ENCODE data around the gene TENT5C.

TENT5C gene

GRCh38 chr1:117663156-117663902 is 57.5 kb downstream of the TENT5C start:
- no peak for TF ChIP-seq JUND (IDR thresholded peaks at IDR 0.05; ENCODE audit: low read depth)
- no peak for DNase-seq (ENCODE audit: low read depth in 1 of 2, low spot score in 1 of 2)
- in situ Hi-C loops (cut with HindIII; ENCODE audit: low pct_unique_long_range_greater_than_20kb, low sequenced_read_pairs): no loop called here

GRCh38 chr1:117664314-117664713 is 58.5 kb downstream of the TENT5C start:
- TF ChIP-seq JUND (IDR thresholded peaks at IDR 0.05; ENCODE audit: low read depth): no peak
- in situ Hi-C loops (cut with HindIII; ENCODE audit: low pct_unique_long_range_greater_than_20kb, low sequenced_read_pairs): no loop called here
- DNase-seq (ENCODE audit: low read depth in 1 of 2, low spot score in 1 of 2): no peak

- DNase-seq (ENCODE audit: low read depth in 1 of 2, low spot score in 1 of 2): no peak
- in situ Hi-C loops (cut with HindIII; ENCODE audit: low pct_unique_long_range_greater_than_20kb, low sequenced_read_pairs): no loop called here
- no peak for TF ChIP-seq JUND (IDR thresholded peaks at IDR 0.05; ENCODE audit: low read depth)
Observed at GRCh38 chr1:117665556-117666270, 59.9 kb downstream of the TENT5C start.

GRCh38 chr1:117669572-117669971 is 63.7 kb downstream of the TENT5C start:
- TF ChIP-seq JUND (IDR thresholded peaks at IDR 0.05; ENCODE audit: low read depth): no peak

GRCh38 chr1:117670976-117671780 is 65.3 kb downstream of the TENT5C start:
- peak in 1 of 2 experiments; percentile 23 for DNase-seq (ENCODE audit: low read depth in 1 of 2, low spot score in 1 of 2)
- in situ Hi-C loops (cut with HindIII; ENCODE audit: low pct_unique_long_range_greater_than_20kb, low sequenced_read_pairs): no loop called here
- TF ChIP-seq JUND (IDR thresholded peaks at IDR 0.05; ENCODE audit: low read depth): no peak

More at GRCh38 chr1:117669572-117669971, 63.7 kb downstream of the TENT5C start:
- in situ Hi-C loops (cut with HindIII; ENCODE audit: low pct_unique_long_range_greater_than_20kb, low sequenced_read_pairs): no loop called here
- DNase-seq (ENCODE audit: low read depth in 1 of 2, low spot score in 1 of 2): no peak

- TF ChIP-seq JUND (IDR thresholded peaks at IDR 0.05; ENCODE audit: low read depth): no peak
- DNase-seq (ENCODE audit: low read depth in 1 of 2, low spot score in 1 of 2): peak in 1 of 2 experiments; percentile 55
- in situ Hi-C loops (cut with HindIII; ENCODE audit: low pct_unique_long_range_greater_than_20kb, low sequenced_read_pairs): no loop called here
Observed at GRCh38 chr1:117671781-117672501, 66.1 kb downstream of the TENT5C start.

- in situ Hi-C loops (cut with HindIII; ENCODE audit: low pct_unique_long_range_greater_than_20kb, low sequenced_read_pairs): no loop called here
- TF ChIP-seq JUND (IDR thresholded peaks at IDR 0.05; ENCODE audit: low read depth): no peak
- no peak for DNase-seq (ENCODE audit: low read depth in 1 of 2, low spot score in 1 of 2)
Observed at GRCh38 chr1:117672756-117673155, 66.9 kb downstream of the TENT5C start.

GRCh38 chr1:117673405-117673804 is 67.6 kb downstream of the TENT5C start:
- in situ Hi-C loops (cut with HindIII; ENCODE audit: low pct_unique_long_range_greater_than_20kb, low sequenced_read_pairs): no loop called here
- no peak for DNase-seq (ENCODE audit: low read depth in 1 of 2, low spot score in 1 of 2)
- TF ChIP-seq JUND (IDR thresholded peaks at IDR 0.05; ENCODE audit: low read depth): no peak

- DNase-seq (ENCODE audit: low read depth in 1 of 2, low spot score in 1 of 2): peak; percentile 37 to 79
- in situ Hi-C loops (cut with HindIII; ENCODE audit: low pct_unique_long_range_greater_than_20kb, low sequenced_read_pairs): no loop called here
- no peak for TF ChIP-seq JUND (IDR thresholded peaks at IDR 0.05; ENCODE audit: low read depth)
Observed at GRCh38 chr1:117674521-117675400, 68.9 kb downstream of the TENT5C start.

- in situ Hi-C loops (cut with HindIII; ENCODE audit: low pct_unique_long_range_greater_than_20kb, low sequenced_read_pairs): no loop called here
Observed at GRCh38 chr1:117675907-117676430, 70.1 kb downstream of the TENT5C start.

GRCh38 chr1:117676615-117677130 is 70.8 kb downstream of the TENT5C start:
- no peak for DNase-seq (ENCODE audit: low read depth in 1 of 2, low spot score in 1 of 2)
- in situ Hi-C loops (cut with HindIII; ENCODE audit: low pct_unique_long_range_greater_than_20kb, low sequenced_read_pairs): no loop called here
- no peak for TF ChIP-seq JUND (IDR thresholded peaks at IDR 0.05; ENCODE audit: low read depth)

More at GRCh38 chr1:117675907-117676430, 70.1 kb downstream of the TENT5C start:
- TF ChIP-seq JUND (IDR thresholded peaks at IDR 0.05; ENCODE audit: low read depth): no peak
- DNase-seq (ENCODE audit: low read depth in 1 of 2, low spot score in 1 of 2): no peak

Data from T47D (cell line).